Superior temporal gyrus (tissue), 1 donor: ENCODE measurements around the gene SOX6.
A peak's percentile ranks its signal among the peaks of the same experiment; 100 is the strongest.
"Not testable (repeated sequence)": the region's sequence is repeated elsewhere in the genome, so short reads cannot be mapped to it uniquely, and the experiment has no call there.

Source experiments
- DNase-seq: peaks from one replicate; pipeline ENCODE4 v3.0.0-alpha.2; 2016; ENCODE audit errors: extremely low spot score

Gene SOX6

DNA sequence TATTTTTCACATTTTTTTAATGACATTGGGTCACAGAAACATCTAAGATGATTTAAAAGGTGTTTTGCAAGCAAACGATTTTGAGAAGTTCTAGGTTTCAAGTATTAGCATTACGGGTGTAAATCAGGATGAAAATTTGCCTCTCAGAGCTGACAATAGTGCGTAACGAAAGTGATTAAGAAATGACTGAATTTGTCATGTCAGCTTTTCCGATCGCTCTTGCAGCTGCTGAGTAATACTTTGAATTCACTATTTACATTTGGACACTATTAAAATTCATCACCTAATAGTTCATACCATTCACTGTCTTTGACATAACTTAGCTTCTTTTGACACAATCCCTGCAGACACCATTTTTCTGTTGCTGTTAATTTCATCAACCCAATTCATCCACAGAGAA, 205.2 kb downstream of the SOX6 start:
- DNase-seq: no peak

DNA sequence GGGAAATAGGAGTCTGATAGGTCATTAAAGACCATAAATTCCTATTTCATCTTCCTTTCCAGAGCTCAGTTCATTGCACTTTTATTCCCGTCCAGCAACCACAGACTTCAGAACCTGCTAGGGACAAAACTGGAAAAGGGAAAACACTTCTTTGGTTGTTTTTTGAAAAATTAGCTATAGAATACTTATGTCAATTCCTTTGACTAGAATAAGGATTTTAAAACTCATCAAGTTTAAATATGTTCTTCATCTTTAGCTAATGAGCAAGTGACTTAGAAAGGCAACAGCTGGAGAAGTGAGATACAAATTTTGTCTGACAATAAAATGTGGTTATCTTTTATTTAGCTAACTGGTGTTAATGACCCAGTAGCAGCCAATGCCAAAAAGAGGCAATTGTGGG, 206.9 kb downstream of the SOX6 start:
- DNase-seq: no peak

DNA sequence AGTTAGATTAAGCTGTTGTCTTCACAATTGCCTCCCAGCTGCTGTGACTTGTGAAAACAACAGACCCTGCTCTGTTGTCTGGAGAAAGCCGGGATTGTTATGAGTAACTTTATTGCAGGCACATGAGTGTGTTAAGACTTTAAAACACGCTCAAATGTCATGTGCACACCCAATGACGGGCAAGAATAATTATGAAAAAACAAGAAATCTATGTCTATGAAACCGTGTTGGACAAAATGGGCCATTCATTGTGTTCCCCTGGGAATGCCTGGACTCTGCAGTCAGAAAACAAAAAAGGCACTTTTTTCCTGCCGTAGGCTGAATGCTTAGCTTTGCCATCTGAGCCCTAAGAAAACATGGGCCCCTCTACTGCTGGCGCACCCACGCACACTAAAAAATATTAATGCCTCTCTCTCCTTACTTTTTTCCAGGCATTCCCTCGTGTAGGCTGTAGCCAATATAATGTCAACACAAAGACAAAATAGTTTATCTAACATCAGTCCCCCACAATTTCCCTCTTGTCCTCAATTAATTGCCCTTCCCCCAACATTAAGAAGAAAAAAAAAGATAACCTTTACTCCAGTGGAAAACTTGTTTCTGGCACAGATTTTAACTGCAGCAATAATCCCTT, 207.9 kb downstream of the SOX6 start:
- DNase-seq: peak; percentile 42

DNA sequence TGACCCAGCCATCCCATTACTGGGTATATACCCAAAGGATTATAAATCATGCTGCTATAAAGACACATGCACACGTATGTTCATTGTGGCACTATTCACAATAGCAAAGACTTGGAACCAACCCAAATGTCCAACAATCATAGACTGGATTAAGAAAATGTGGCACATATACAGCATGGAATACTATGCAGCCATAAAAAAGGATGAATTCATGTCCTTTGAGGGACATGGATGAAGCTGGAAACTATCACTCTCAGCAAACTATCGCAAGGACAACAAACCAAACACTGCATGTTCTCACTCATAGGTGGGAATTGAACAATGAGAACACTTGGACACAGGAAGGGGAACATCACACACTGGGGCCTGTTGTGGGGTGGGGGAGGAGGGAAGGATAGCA, 209.4 kb downstream of the SOX6 start:
- DNase-seq: not testable (repeated sequence)

DNA sequence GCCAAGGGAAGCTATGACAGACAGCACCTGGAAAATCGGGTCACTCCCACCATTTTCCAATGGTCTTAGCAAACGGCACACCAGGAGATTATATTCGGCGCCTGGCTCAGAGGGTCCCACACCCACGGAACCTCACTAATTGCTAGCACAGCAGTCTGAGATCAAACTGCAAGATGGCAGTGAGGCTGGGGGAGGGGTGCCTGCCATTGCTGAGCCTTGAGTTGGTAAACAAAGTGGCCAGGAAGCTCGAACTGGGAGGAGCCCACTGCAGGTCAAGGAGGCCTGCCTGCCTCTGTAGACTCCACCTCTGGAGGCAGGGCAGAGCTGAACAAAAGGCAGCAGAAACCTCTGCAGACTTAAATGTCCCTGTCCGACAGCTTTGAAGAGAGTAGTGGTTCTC, 214.7 kb downstream of the SOX6 start:
- not testable (repeated sequence) for DNase-seq

DNA sequence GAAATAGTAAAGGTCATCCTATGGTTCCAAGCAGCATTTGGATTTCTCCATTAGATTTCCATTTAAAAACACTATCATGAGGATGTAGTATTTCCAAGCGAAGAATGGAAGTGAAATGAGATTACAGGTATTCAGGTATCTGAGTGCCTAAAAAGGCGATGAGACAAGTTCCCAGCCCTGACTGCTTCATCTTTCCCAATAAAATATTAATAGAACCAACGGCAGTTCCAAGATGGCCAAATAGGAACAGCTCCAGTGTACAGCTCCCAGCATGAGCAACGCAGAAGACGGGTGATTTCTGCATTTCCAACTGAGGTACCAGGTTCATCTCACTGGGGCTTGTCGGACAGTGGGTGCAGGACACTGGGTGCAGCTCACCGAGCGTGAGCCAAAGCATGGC, 215.2 kb downstream of the SOX6 start:
- not testable (repeated sequence) for DNase-seq

DNA sequence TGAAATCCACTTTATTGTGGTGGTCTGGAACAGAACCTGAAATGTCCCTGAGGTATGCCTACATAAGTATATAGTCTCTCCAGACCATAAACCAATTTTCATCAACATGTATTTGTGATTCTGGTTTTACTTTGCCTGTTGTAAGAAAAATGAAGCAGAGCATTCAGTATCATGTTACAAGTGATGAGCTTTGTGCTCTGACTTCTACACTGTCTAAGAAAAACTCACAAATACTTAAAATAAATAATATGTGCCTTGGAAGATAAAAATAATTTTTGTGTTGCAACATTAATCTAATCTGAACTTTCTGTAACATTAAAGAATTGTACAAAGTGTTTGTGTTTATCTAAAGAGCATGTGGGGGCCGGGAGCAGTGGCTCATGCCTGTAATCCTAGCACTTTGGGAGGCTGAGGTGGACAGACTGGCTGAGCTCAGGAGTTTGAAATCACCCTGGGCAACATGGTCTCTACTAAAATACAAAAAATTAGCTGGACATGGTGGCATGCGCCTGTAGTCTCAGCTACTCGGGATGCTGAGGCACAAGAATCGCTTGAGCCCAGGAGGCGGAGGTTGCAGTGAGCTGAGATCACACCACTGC, 219.5 kb downstream of the SOX6 start:
- no peak for DNase-seq

DNA sequence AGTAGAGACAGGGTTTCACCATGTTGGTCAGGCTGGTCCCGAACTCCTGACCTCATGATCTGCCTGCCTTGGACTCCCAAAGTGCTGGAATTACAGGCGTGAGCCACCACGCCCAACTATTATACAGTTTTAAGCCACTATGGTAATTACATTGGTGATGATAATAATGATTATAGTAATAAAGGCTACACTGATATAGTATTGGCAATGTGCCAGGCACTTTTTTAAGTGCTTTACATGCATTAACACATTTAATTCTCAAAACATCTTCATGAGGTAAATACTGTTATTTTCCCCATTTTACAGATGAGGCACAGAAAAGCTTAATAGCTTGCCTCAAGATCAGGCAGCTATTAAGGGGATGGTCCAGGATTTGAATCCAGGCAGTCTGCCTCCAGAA, 222.5 kb downstream of the SOX6 start:
- no peak for DNase-seq

DNA sequence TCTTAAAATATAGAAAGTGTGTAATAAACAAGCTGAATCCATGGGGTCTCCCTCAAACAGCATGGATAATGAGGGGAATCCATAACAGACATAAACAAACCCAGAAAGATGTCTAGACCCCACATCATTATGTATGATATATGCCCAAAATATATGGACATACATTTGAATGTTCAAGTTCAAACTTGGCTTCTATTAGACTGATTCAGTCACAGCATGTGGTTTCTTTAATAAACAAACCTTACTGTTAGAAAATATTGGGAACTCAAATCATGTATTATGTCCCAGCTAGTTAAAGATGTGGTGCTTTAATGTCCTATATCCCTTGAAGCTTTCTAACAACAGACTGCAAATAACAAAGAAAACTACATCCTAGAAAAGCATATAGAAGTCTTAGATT, 228.6 kb downstream of the SOX6 start:
- no peak for DNase-seq

DNA sequence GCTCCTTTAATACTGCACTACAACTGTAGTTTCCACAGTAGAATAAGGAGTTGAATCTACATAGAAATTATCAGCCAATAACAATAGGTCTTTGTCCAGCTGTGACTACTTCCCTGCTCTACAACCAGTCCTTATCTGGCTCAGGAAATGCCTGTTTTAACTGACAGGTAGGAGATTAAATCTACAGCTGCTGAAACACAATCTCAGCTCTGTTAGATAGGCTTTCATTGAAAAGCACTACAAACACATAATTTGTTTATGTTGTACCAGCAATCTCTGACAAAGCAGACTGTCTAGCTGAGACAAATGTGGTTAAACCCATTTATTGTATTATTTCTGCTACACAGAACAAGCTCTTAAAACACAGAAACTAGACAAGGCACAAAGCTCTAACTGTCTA, 230.0 kb downstream of the SOX6 start:
- DNase-seq: no peak

DNA sequence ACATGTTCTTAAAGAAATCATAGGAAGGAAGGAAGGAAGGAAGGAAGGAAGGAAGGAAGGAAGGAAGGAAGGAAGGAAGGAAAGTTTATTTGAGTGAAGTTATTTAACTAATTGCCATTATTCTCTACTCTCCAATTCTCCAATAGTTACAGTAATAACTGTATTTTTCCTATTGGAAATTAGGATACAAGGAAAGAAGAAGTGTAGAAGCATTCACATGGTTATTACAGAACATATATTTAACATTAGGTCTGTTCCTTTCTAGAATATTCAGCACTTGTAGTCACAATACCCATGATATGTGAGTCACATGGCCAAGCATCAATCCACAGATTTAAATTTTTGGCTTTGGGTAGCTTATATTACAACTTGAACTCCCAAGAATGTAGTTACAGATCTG, 230.6 kb downstream of the SOX6 start:
- DNase-seq: no peak

DNA sequence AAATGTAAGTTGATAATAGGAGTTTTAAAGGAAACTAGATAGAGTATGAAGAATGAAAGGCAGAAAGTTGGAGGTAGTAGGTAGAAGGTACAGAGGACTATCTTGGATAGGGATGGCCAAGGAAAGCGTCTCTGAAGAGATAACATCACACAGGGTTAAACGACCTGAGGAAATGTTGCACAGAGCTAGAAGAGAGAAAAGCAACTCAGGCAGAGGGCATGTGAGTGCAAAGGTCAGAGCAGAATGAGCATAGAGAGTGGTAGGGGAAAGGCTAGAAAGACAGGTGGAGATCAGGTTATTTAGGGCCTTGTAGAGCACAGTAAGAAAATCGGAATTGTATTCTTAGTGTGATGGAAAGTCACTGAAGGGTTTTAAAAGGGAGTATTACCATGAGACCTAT, 232.0 kb downstream of the SOX6 start:
- DNase-seq: no peak

DNA sequence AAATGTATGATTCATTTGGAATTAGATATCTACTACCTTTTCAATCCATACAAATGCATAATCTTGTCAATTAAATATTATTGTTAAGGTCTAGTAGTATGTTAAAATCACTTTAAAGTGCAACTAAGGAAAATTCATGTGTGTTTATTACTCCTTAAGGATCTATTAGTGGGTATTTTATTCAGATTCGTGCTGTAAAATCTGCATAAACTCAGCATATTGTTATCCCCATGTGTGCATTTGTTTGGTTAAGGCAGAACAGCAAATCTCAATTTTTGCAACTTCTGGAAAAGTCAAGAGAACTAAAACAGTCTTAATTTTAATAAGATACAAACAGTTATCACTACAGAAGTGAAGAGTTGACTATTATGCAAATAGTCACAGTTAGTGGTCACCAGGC, 234.5 kb downstream of the SOX6 start:
- DNase-seq: no peak

DNA sequence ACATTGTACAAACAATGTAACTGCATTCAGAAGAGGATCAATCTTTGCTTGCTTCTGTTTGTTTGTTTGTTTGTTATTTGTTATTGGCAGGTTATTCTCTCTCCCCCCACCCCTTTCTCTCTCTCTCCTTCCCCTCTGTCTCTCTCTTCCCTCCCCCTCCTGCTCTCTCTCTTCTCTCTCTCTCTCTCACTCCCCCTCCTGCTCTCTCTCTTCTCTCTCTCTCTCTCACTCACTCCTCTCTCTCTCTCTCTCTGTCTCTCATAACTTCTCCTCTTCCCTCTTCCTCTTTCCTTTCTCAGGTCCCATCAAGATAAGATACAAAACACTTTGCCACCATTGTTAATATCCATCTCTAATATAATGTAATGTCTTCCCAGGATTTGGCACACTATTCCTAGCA, 236.3 kb downstream of the SOX6 start:
- DNase-seq: no peak

DNA sequence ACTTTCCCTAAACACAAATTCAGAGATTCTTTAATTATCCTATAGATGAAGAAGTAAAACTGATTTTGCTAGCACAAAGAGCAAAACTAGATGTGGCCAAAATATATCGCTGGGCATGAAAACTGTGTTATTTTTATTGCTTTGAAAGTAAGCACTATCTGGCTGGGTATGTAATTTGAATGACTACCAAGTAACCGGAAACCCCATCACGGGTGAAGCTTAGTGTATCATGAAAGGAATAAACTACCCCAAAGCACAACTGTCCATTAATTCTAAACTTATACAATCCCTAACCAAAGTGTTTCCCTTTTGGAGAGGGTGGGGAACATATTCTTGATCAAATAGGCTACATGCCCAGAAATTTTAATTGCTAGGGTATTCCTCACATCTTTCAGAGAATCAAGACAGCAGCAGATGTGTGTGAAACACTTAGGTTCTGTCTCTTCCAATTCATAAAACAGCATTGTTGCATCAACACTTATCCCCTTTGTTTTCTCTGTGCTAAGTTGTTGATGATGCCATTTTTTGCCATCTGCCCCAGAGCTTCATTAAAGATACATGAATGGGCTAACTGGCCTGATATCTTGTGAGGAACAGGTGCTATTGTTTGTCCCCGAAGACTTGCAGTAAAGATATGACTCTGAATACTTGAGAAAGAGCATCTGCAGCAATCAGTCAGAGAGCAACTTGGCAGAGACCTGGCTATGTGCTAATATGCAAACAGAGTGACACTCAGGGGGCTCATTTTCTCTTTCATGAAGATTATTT, 238.2 kb downstream of the SOX6 start:
- no peak for DNase-seq

DNA sequence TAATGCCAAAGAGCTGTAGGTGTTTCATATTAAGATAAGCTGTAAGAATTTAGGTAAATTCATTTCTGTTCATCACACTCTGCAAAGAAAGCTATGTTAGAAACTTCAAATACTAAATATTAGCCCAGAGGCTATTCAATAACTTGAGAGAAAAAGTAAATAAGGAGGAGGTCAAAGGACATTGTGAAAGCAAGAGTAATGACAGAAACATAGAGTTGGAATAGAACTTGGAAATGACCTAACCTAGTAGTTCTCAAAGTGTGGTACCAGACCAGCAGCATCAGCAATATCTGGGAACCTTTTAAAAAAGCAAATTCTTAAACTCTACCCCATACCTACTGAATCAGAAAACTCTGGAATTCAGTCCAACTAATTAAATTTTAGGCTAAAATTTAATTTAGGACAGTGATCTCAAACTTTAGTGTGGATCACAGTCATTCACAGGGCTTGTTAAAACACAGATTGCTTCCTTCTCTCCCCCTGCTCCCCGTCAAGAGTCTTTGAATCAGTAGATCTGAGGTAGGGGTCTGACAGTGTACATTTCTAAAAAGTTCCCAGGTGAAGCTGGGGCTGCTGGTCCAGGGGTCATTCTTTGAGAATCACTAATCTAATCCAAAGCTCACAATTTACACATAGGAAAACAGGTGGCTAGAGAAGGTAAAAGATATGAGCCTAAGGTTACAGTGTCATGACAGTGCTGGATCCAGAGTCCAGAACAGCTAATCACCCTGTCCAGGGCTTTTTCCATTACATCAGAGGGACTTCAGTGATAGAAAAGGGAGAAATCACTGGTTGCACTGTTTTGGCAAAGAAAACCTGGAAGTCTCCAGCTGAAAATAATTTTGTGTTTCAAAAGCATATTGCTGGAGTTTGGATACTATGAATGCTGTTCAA, 241.1 kb downstream of the SOX6 start:
- no peak for DNase-seq

DNA sequence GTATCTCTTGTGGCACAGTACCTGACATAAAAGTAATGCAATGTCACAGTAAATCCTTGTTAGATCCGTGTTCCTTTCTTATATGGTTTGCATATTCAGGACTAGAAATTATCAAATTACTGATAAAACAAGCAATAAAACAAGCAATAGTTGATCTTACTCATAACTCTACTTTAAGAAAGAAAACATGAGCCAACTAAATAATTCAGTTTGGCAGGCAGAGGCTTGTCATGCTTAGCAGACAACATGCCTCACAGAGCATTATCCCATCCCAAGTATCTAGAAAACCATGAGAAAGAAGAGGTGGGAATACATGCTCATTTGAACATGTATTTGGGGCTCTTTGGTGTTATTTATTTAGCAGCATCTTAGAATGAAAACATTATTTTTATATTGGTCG, 241.9 kb downstream of the SOX6 start:
- DNase-seq: no peak

DNA sequence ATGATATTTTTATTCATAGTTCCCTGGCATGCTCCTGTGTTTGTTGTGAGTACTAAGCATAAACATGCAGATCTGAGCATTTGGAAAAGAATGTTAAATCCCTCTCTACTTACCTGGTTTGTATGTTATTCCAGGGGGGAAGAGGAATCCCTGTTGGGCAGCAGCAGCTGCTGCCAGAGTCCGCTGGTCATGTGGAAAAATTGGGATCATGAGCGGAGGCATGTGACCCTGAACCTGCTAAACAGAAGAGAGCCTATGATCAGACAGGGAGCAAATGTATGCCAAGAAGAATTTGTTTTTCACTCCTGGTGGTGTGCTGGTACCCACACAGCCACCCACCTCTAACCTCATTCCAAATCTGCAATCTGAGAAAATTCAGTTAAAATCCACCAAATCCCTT, 244.7 kb downstream of the SOX6 start:
- no peak for DNase-seq

DNA sequence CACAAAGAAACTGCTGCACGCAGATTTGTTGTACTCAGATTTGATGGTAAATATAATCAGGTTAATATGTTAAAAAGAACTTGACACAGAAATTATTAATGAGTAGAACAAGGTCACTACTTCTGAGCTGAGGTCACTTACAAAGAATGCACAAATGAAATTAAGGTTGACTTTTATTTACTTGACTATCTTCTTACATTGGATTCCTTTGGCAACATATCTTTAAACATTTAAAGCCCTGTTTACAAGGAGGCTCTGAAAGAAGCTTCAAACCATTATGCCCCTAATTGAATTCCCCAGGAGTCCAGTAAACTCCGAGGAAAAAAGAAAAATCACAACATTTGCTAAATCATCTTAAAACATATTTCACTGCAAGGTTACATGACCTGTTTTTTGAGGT, 245.5 kb downstream of the SOX6 start:
- no peak for DNase-seq

DNA sequence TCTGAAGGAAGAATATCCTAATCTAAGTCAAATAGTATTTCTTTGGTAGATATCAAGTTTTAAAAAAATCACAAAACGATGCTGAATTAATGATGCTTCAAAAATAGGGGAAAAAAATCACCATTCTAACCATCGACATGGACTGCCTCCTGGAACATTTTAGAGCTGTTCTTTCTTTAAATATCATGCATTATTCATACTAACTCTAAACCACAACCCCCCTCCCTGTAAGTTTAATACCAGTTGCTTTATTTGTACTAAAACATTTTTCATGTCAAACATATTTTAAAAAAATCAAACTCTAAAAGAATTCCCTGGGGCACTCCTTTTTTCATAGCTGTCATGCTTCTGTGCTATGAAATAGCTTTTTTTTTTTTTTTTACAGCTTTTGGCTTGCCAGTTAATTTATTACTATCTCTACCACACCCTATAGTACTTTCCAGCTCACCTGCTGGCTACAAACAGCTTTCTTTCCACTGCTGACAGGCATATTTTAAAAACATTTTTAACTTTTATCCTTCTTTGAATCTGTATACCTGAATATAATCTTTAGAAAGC, 256.9 kb downstream of the SOX6 start:
- DNase-seq: no peak

DNA sequence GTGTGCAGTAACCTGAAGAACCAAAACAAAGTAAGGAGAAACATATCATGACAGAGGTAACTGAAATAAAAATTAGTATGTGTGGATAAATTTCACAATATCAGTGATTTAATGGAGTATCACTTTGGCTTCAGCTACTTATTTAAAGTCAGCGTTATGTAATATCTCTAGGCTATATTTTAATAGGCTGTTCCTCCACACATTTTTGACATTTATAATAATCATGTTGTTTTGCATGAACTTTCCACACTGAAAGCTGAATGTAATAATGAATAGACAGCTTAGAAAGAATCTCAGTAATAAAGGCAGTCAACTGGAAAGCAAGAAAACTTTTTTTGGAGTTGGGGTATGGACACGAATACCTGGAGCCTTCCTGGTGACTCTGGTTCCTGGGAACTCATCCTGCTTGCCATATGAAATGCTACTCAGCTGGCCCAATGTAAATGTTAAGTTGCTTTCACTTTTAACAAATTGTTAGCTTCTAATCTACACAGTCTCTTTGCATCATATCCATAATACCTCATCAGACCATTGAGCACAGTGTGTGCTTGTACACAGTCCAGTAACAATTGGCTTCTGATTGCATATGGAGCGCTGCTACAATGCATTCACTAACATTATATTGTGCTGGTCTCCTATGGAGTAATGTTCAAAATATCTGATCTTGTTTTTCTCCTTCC, 257.7 kb downstream of the SOX6 start:
- DNase-seq: no peak
